Retinal pigment epithelial cell (primary cell): ENCODE data around the gene NEUROD4.
A peak's percentile ranks its signal among the peaks of the same experiment; 100 is the strongest.

Source experiments
- DNase-seq: peaks from one replicate; pipeline ENCODE4 v3.0.0-alpha.2; 2010; ENCODE audit warnings: low read depth
- H3K4me3 ChIP-seq: 2 replicates; pipeline ENCODE4 v1.5.1; 2011; ENCODE audit warnings: mild to moderate bottlenecking, low read length, control low read depth, moderate library complexity
- CTCF ChIP-seq: conservative IDR thresholded peaks from 2 replicates; pipeline ENCODE4 v1.5.1; 2011; ENCODE audit warnings: low read depth, low read length, control low read depth, inconsistent platforms

Gene NEUROD4

DNA sequence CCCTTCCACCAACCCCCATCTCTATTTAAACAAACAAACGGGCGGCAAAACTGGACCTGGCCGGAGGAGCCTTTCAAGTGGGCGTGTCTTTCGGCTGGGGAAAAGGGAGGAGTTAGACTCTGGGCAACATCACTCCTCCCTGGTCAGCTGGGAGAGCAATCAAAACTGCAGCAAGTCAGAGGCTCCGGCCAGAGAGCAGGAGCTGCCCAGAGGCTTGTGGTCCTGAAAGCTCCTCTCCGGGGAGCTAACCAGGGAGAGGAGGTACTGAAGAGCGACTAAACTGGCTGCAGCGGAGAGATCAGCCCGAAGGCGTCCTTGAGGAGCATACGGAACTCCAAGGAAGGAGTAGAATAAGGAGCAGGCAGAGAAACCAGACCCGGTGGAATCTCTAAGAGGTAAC, at the start of gene NEUROD4:
TSS of gene NEUROD4 (plus strand) at position 191 of the 400 bp plus-strand sequence. CDS start 6,466 bp downstream, outside the sequence.
- H3K4me3 ChIP-seq: no peak within 1 kb of the TSS
- DNase-seq: peak; percentile 10
- no peak for TF ChIP-seq CTCF

DNA sequence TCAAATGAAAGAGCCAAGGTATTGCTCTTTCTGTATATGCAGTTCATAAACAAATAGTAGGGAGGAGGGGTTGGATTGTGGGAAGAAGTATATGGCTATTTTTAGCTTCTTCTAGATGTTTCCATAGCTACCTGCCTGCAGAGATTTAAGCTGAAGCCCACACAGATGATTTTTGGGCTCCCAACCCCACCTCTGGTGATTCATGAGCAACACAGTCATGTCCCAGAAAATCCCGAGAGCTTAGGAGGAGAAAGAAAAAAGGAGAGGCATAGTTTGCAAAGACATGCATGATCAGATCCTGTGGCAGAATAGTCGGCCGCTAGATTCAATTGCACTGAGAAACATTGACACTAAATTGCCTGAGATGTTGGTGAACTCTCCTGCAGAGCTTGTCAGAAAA, 49.0 kb upstream of the NEUROD4 start:
- no peak for DNase-seq
- TF ChIP-seq CTCF: no peak

DNA sequence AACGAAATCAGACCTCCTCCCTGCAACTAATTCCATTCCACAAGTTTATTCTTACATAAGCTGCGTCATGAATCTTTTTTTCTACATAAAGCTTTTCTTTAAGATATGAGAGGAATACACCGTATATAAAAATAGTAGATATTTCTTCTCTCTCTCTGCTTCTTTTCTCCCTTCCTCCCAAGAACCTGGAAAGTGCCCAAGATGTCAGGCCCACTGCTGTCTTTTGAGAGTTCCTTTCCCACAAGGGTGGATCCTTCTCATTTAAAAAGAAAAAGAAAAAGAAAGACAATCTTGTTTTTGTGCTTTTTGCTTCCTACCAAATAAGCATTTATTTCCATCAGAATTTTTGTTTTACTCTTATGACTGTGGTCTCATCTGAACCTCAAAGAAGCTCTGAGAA, 46.2 kb upstream of the NEUROD4 start:
- H3K4me3 ChIP-seq: no peak overlapping the region
- no peak for TF ChIP-seq CTCF
- DNase-seq: no peak

More for the DNA sequence above, 49.0 kb upstream of the NEUROD4 start:
- H3K4me3 ChIP-seq: no peak overlapping the region

GRCh38 chr12:54974279-54974678, 45.5 kb upstream of the NEUROD4 start:
- no peak for TF ChIP-seq CTCF
- no peak for DNase-seq
- H3K4me3 ChIP-seq: no peak overlapping the region

- TF ChIP-seq CTCF: no peak
Measured at GRCh38 chr12:54975272-54975671, 44.5 kb upstream of the NEUROD4 start.

GRCh38 chr12:54975875-54976274, 43.9 kb upstream of the NEUROD4 start:
- no peak for TF ChIP-seq CTCF
- H3K4me3 ChIP-seq: no peak overlapping the region
- DNase-seq: no peak

More at GRCh38 chr12:54975272-54975671, 44.5 kb upstream of the NEUROD4 start:
- no peak for DNase-seq
- no peak overlapping the region for H3K4me3 ChIP-seq

GRCh38 chr12:54977155-54977554, 42.6 kb upstream of the NEUROD4 start:
- DNase-seq: peak; percentile 25
- no peak for TF ChIP-seq CTCF
- H3K4me3 ChIP-seq: no peak overlapping the region
